NCI-H526 (cell line): ENCODE results near the gene FAM13B.
"Not testable (repeated sequence)": the region's sequence is repeated elsewhere in the genome, so short reads cannot be mapped to it uniquely, and the experiment has no call there.

Experiments used
- DNase-seq, 2 experiments: peaks; one replicate each; lab custom pipeline; 2025; lab: John Stamatoyannopoulos, UW

FAM13B gene

DNA sequence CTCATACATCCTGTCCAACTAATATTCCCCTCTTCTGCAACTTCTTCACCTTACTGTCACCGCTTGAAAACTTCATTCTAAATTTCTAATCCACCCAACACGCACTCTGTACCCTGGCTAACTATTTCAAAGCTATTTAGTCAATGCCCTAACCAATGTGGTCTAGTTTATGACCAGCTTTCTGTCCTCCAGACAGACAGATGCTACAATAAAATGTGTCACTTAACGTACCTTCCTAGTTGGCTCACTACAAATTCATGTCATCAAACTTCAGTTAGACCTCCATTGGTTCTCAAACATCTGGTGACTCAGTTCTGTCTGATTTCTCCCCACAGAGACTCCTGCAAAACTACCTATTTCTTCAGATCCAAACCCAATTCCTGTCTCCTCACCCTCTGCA is 57.7 kb downstream of the FAM13B start:
- DNase-seq = no peak

DNA sequence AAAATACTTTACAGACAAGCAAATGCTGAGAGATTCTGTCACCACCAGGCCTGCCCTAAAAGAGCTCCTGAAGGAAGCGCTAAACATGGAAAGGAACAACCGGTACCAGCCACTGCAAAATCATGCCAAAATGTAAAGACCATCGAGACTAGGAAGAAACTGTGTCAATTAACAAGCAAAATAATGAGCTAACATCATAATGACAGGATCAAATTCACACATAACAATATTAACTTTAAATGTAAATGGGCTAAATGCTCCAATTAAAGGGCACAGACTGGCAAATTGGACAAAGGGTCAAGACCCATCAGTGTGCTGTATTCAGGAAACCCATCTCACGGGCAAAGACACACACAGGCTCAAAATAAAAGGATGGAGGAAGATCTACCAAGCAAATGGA is 62.5 kb downstream of the FAM13B start:
- DNase-seq = not testable (repeated sequence)

DNA sequence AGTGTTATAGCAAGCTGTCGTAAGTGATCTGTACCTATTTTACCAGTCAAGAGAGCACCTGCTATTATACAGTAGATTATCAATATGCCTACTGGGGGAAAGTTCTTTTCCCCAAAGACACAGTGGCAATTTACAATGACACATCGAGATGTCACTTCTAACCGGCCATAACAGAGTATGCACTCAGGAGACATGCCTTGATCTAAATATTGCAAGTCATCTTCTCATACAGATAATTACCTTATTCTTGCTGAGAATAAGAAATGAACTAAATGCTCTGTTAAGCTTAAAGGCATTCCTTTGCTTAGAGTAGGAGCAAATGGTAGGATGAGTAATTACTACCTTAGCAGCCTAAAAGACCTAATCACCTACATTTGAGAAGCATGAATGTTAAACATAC is 72.1 kb downstream of the FAM13B start:
- DNase-seq = no peak

DNA sequence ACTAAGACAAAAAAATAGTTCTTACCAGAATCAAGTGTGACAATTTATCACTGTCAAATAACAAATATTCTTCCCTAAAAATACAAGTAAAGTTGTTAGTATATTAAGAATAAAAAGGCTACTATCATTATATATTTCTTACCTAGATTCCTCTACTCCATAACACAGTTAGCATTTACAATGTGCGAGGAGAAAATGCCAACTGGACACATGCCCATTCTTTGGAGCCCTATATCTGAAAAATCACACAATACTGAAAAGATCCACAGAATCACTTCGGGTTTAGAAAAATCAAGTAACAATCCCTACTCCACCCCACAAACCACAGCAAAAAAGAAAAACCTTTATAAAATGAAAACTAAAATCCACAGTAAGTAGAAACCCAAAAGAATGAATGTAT is 72.7 kb downstream of the FAM13B start:
- no peak for DNase-seq

DNA sequence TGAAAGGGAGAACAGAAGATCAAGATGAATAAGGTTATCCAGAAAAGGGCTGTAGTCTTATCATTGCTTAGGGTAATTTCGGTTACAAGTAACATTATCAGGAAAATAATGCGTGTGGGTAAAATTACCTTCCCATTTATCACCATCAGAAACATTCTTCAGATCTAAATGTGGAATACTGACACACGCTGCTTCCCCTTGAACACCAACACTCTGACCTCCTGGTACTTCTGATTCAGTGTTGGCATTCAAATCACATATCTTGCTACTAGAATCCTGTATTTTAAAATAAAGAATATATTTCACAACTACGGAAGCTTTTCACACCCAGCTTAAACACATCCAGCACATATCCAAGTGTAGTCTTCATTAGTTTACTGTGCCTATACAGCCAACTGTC is 73.4 kb downstream of the FAM13B start:
- DNase-seq = no peak

DNA sequence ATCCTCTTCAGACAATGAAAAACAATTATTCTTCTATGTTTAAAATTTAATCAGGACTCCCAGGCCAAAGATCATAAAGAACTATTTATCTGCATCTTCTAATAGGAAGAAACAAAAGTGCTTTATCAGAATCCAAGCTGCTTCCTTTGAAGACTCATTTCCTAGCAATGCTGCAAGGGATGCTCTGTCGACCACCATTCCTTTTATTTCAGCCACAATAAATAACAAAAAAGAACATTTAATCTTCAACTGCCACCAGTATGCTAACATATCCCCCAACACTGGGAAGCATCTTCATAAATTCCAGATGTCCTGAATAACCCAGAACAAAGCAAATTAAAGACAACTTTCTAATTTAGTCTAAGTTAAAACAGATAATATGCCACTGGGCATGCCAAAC is 74.9 kb downstream of the FAM13B start:
- DNase-seq = no peak

DNA sequence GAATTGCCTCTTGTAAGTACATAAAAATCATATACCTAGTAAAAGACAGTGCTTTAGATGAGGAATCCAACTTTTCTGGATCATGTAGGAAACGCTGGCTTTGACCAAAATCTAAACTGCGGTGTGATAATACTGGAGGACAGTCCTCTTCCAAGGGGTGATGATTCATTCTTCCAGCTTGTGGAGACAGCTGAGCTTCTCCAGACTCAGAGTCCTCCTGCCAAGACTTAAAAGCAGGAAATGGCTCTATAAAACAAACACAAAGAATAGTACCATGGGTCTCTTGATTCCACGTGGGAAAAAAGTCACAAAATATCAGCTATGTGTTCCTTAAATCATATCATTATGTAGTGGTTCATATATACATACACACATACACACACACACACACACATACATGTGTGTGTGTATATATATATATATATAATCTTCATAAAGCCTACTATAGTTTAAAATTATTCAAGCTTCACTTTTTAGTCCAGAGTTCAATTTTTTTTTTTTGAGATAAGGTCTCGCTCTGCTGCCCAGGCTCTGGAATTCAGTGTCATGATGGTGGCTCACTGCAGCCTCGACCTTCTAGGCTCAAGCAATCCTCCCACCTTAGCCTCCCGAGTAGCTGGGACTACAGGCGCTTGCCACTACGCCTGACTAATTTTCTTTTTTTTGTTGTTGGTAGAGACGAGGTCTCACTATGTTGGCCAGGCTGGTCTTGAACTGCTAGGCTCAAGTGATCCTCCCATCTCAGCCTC is 78.6 kb downstream of the FAM13B start:
- DNase-seq = no peak

DNA sequence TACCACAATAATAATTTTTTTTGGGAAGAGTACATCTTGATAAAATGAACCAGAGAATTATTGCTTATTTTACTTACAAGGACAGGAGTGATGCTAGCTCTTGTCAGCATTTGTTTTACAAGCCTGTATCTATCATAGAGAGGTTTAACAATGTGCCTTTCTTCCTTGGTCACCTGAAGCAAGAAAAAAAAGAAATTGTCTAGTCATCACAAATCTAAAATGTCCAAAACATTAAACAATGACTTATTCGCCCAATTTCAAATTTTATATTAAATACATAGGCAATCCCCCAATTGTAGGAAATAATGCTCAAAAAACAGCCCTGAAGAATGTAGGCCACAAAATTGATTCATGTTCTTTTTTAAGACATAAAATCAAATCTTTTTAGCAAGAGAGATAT is 87.1 kb downstream of the FAM13B start:
- DNase-seq = no peak

DNA sequence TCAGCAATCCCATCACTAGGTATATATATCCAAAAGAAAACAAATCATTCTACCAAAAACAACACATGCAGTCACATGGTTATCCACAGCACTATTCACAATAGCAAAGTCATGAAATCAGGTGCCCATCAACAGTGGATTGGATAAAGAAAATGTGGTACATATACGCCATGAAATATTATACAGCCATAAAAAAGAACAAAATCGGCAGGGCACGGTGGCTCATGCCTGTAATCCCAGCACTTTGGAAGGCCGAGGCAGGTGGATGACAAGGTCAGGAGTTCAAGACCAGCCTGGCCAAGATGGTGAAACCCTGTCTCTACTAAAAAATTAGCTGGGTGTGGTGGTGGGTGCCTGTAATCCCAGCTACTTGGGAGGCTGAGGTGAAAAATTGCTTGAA is 88.6 kb downstream of the FAM13B start:
- not testable (repeated sequence) for DNase-seq

DNA sequence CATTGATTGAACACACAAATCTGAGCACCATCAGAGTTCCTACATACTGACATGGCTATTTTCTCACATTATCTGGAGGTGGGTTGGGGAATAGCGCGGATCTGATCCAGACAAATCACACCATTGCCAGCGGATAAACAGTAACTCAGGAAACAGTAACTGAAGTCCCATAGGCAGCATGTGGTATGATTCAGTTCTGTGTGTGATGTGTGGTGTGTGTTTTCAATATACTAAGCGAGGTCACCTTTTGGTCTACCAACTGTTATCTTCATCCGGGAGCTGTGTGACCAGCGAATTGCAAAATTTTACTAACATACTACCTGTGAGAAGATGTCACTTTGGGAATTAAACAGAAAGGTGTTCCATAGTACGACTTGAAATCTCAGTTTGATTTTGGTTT is 93.5 kb downstream of the FAM13B start:
- DNase-seq = no peak

DNA sequence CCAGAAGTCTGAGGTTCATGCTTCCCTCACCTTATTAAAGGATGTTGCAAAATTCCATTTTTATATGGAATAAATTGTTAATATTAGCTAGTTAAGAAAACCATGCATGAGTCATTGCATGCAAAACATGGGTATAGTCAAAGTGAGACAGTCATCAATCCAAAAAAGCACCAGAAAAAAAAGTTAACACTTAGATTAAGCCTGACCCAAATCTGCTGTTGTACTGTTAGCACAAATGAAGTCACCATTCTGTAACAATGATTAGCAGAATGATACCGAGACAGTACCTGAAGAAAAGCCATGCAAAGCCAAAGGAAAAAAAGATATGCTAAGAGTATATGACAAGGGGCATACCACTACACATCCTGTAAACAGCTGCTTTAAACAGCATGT is 94.1 kb downstream of the FAM13B start:
- no peak for DNase-seq

DNA sequence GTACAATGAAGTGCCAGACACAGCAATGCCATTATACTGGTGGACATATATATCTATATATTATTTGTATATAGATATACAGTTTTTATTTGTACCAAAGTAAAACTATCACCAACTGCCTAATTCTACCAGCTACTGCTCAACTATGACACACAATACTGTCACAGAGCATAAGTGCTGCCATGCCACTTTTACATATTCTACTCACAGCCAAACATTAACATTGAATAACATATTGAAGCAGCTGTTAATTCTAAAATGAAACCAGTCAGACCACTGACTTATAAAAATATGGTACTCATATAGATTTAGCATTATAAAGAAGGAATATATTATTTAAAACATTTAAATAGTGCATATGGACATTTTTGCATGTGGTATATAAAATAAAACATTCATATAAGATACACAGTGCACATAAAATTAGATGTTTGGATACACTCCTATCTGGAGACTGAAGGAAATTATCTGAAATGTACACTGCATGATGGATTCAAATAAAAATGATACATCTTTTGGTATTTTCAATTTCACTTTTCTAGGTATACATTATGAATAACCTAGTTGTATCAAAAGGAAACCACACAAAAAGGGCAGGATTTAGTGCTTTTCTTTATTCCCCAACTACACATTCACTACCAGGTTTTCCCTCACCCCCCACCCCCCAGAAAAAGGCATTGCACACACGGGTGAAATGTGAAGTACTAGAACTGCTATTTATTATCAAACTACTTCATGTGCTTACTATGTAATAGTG is 94.7 kb downstream of the FAM13B start:
- DNase-seq = no peak

DNA sequence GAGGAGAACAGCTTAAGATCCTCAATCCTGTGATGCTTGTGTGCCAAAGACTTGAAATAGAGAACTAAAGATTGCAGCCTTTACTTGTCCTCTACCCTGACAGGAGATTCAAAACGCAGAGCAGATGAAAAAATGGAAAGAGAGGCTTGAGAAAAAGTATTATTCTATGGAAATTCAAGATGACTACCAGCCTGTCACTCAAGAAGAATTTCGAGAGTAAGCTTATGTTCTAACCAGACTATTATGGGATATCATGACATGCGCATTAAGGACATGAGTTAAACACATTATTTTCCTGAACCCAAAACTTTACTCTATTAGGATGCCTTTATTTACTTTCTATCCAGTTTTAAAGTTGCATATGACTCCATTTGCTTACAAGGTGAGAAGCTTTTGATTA is 97.2 kb downstream of the FAM13B start:
- DNase-seq = no peak

DNA sequence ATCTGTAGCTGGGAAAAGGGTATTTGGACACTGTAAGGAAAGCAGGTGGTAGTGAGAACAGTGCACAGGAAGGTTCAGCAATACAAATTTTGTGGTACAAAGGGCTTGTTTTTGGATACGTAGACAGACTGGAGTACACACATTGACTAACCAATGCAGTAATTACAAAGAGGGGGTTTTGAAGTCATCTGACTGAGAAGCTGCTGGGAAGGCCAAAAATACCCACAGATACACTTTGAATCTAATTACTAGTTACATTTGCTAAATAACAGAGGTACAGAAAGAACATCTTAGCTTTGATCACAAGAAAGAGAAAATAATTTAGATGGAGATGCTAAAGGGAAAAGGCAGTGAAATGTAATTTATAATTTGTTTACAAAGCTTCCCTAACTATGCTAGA is 97.7 kb downstream of the FAM13B start:
- DNase-seq = no peak

DNA sequence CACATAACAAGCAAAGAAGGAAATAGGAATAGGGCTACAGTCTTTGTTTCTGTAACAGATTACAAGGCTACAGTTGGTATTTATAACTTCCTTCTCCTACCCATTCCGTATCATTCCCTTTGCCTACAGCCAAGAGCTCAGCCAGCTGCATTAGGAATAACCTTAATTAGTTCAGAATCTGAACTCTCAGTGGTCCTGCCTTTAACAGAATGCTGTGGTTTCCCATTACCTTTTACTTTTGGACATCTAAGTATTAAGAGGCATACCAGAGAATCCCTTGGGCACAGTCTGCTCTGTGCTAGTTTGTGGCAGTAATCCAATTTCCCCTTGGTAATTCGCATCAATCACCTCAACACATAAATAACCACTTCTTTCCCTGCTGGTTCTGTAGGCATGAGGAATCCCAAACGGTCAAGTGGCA is 99.4 kb downstream of the FAM13B start:
- no peak for DNase-seq

DNA sequence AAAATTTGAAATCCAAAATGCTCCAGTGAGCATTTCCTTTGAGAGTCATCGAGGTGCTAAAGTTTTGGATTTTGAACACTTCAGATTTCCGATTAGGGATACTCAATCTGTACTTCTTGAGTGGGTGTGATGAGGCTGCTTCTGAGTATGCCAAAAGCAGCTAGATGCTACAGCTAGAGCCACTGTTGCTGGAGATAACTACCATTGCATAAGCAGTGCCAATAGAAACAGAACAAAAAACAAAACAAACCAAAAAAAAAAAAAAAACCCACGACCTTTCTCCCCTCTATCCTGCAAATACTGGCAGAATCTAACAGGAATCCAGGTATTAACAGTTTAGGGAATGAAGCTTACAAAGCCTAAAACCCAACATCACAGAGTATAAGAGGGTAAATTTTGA is 100.1 kb downstream of the FAM13B start:
- DNase-seq = no peak

DNA sequence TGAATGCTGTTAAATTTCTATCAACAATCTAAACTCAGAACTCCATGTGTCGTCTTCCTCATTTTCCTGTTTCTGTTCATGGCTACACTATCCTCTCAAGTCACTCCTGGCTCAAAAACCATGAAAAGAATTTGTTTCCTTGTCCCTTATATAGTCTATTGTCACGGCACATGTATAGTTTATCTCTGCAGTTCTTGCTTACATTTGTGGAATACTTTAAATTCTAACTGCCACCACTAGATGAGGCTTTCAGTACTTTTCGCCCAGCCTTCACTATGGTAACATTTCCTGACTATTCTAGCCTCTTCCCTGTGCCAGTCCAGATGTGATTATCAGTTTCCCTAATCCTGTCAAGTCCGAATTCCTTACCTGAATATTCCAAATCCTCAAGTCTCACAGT is 109.0 kb downstream of the FAM13B start:
- no peak for DNase-seq

DNA sequence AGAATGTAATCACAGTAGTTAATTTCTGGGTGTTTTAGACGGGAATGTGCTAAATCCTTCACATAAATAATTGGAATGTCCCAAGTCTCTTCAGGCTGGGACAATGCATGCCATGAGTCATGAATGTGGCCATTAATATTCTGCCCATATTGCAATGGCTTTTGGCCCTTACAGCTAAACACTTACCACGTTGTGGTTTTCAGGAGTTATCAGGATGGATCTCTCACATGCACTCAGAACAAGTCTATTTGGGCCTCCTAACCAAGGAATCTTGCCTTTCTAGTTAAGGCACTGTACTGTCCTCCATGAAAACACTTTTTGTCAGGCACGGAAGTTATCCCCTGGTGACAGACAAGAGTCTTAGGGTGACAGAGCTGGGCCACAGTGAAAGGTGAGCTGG is 110.9 kb downstream of the FAM13B start:
- DNase-seq = no peak

DNA sequence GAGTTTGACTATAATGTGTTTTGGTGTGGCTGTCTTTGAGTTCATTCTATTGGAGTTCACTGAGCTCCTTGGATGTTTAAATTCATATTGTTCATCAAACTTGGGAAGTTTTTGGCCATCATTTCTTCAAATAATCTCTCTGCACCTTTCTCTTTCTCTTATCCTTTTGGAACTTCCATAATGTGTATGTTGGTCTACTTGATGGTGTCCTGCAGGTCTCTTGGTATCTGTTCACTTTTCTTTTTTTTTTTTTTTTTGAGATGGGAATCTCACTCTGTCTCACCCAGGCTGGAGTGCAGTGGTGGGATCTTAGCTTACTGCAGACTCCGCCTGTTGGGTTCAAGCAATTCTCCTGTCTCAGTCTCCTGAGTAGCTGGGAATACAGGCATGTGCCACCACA is 116.0 kb downstream of the FAM13B start:
- DNase-seq = no peak

DNA sequence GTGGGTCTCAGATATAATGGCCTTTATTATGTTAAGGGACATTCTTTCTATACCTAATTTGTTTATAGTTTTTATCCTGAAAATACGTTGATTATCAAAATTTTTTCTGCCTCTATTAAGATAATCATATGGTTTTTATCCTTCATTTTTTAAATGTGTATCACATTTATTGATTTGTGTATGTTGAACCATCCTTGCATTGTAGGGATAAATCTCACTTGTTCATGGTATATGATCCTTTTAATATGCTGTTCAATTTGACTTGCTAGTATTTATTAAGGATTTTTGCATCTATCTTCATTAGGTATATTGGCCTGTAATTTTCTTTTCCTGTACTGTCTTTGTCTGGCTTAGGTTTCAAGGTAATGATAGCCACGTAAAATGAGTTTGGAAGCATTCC is 118.1 kb downstream of the FAM13B start:
- no peak for DNase-seq

DNA sequence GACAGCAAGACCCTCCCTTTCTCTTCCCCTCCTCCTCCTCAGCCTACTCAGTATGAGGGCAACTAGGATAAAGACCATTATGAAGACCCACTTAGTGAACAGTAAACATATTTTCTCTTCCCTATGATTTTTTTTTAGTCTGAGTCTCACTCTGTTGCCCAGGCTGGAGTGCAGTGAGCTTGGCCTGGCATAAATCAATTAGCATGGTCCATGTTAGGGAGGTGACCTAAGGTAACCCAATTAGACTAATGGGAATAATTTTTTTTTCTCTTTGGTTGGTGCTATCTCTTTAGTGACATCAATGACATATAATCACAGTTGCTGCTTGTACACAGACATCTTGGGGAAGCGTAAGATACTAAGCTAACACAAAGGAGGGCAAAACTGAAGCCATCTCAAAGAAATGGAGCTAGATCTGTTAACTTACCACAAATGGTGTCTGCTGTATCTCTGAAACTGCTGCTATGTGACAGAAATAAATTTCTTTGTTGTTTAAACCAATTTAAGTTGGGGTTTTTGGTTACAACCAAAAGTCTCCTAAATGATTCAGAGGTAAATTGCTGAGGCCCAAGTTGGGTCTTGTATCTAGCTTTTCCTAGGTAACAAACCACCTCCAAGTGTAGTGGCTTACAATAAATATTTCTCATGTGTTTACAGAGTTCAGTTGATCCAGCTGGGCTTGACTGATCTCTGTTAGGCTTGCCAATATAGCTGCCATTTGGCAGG is 130.3 kb downstream of the FAM13B start:
- no peak for DNase-seq

DNA sequence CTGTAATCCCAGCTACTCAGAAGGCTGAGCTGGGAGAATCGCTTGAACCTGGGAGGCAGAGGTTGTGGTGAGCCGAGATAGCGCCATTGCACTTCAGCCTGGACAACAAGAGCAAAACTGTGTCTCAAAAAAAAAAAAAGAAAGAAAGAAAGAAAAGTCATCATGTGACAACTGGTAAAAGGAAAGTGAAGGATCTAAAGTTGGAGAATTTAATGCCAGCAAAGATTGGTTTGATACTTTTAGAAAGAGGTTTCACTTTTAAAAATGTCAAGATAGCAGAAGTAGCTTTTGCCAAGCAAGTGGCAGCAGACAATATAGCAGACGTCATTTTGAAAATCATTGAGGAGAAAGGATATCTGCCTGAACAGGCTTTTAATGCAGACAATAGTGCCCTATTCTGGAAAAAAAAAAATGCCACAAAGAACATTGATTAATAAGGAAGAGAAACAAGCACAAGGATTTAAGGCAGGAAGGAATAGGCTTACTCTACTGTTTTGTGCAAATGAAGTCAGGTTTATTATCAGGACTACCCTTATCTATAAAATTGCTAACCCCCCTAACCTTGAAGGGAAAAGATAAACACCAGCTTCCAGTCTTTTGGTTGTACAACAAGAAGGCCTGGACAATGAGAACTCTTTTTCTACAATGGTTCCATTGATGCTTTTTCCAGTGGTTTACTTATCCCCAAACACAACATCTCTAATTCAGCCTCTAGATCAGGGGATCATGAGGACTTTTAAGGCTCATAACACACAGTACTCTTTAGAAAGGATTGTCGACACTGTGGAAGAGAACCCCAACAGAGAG is 131.7 kb downstream of the FAM13B start:
- no peak for DNase-seq
